Hematopoietic multipotent progenitor cell treated with erythropoietin and hydrocortisone succinate and interleukin-3 and kit ligand, for 8 days (in vitro differentiated cells): ENCODE measurements around the gene MMP25.
"Not testable (repeated sequence)": the region's sequence is repeated elsewhere in the genome, so short reads cannot be mapped to it uniquely, and the experiment has no call there.

Experiments used
- DNase-seq: peaks from one replicate; pipeline ENCODE4 v3.0.0-alpha.2; 2015

The MMP25 gene

GRCh38 chr16:3056336-3057180 is 10.2 kb downstream of the MMP25 start:
- no peak for DNase-seq

GRCh38 chr16:3057181-3058138 is 11.1 kb downstream of the MMP25 start:
- no peak for DNase-seq

- DNase-seq, result peak; percentile 55
Observed at GRCh38 chr16:3058139-3059030, 12.0 kb downstream of the MMP25 start.

GRCh38 chr16:3059041-3059722 is 12.8 kb downstream of the MMP25 start:
- peak; percentile 79 for DNase-seq

GRCh38 chr16:3059723-3060242 is 13.4 kb downstream of the MMP25 start:
- no peak for DNase-seq

- no peak for DNase-seq
Observed at GRCh38 chr16:3060339-3061127, 14.2 kb downstream of the MMP25 start.

- no peak for DNase-seq
Observed at GRCh38 chr16:3062553-3062952, 16.2 kb downstream of the MMP25 start.

GRCh38 chr16:3063625-3064386 is 17.4 kb downstream of the MMP25 start:
- DNase-seq, result no peak

- no peak for DNase-seq
Observed at GRCh38 chr16:3065069-3065741, 18.8 kb downstream of the MMP25 start, which contains the start of gene IL32. Gene IL32, plus strand, starts transcription at chr16:3065640. Its CDS starts 172 bp downstream, at chr16:3065812.

GRCh38 chr16:3065742-3066439 is 19.5 kb downstream of the MMP25 start:
- DNase-seq, result no peak

GRCh38 chr16:3066440-3066748 is 20.0 kb downstream of the MMP25 start:
- no peak for DNase-seq

- DNase-seq, result no peak
Observed at GRCh38 chr16:3068487-3068886, 22.1 kb downstream of the MMP25 start.

- DNase-seq, result not testable (repeated sequence)
Observed at GRCh38 chr16:3069146-3069545, 22.8 kb downstream of the MMP25 start.

GRCh38 chr16:3070608-3071111 is 24.3 kb downstream of the MMP25 start:
- no peak for DNase-seq

GRCh38 chr16:3071655-3072054 is 25.3 kb downstream of the MMP25 start:
- no peak for DNase-seq

- DNase-seq, result not testable (repeated sequence)
Observed at GRCh38 chr16:3072148-3072547, 25.8 kb downstream of the MMP25 start.

- DNase-seq, result not testable (repeated sequence)
Observed at GRCh38 chr16:3072576-3073263, 26.4 kb downstream of the MMP25 start.

- no peak for DNase-seq
Observed at GRCh38 chr16:3073448-3073847, 27.1 kb downstream of the MMP25 start.
